NCI-H1105 (cell line): ENCODE data around the gene STMND1.
A peak's percentile ranks its signal among the peaks of the same experiment; 100 is the strongest.

Source experiments
- DNase-seq: peaks from one replicate; lab custom pipeline; 2025; lab: John Stamatoyannopoulos, UW

Gene STMND1

DNA sequence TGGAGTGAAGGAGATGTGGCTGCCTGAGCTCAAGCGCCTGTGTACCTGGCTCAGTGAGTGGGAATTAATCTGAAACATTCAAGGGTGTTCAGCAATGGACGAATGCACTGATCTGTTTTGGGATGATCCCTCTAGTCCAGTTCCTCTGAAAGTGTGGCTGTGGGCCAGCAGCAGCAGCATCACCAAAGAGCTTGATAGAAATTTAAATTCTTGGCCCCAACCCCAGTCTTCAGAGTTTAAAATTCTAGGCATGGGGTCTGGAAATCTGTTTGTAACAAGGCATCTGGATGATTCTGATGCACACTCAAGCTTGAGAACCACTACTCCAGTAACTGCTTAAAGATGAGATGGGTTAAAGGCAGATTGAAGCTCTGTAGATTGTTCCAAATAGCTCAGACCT lies 59.2 kb downstream of the STMND1 start:
- DNase-seq = no peak

DNA sequence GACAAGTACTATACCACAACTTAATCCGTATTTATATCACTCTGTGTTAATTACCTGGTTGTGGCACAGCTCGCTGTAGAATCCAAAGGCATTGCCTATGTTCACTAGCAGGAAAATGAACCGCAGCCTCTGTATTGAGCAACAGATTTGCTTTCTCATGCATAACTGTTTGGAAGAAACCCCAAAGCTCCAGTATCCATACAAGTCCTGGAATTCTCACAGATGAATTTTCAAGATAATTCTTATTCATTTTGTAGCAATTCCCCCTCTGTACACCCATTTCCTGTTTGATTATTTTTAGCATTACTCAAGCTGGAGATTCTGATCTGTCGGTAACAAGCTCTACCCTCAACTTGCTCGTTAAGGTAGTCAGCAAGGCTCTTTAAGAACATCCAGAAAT lies 63.5 kb downstream of the STMND1 start:
- DNase-seq = no peak

GRCh38 chr6:17167327-17167979 lies 65.6 kb downstream of the STMND1 start:
- DNase-seq = no peak

GRCh38 chr6:17169291-17169690 lies 67.4 kb downstream of the STMND1 start:
- no peak for DNase-seq

- DNase-seq = no peak
Measured at GRCh38 chr6:17169711-17170110, 67.9 kb downstream of the STMND1 start.

DNA sequence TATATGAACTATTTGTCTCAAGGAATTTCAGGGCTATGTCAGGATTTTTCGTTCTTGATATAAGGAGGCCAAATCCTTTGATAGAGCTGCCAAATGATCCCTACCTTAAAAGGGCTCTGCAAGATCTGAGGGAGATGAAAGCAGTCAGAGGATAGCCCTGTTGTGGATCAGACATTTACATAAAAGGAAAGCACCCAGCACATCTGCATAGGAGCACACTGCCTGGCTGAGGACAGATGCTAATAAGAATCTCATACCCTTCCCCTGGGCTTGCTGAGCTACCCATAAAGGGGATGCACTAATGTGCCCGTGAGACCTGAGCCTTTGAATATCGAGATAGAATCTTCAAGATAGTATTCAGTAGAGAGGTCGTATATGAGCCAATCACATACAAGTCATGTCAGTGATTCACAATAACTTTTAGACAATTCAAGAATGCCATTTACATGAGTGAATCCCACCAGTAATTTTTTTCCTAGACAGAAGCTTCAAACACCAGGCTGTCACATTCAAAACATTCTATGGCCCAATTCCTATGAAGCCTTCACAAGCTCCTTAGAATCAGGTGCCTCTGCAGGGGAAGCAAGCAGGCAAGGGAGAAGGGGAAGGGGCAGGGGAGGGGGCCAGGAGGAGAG lies 71.1 kb downstream of the STMND1 start:
- no peak for DNase-seq

- DNase-seq = no peak
Measured at GRCh38 chr6:17178326-17178725, 76.5 kb downstream of the STMND1 start.

DNA sequence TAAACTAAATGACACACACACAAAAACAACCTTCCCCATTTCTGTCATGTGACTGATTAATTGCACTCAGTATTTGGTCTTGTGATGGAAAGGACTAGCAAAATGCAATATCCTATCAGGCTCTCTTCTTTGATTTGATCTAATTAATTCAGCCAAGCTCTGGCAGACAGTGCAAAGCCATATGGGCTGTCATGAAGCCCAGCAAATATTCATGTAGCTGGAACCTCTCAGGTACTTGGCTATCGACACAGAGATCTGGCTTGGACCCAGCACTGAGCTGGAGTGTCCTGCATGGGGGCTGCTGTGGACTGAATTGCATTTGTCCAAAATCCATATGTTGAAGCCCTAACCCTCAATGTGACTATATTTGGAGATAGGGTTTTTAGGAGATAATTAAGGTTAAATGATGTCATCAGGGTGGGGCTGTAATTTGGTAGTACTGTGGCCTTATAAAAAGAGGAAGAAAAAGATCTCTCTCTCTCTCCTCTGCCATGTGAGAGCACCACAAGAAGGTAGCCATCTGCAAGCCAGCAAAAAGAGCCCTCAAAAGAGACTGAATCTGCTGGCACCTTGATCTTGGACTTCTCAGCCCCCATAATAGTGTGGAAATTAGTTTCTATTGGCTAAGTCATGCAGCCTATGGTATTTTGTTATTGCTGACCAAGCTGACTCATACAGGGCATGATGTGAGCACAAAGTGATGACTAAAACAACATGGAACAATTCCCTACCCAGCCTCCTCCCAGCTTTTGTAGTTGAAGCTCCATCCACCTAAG lies 77.1 kb downstream of the STMND1 start:
- DNase-seq = peak; percentile 10

GRCh38 chr6:17179530-17180073 lies 77.8 kb downstream of the STMND1 start:
- DNase-seq = no peak
